GM18517 (cell line): ENCODE data around the gene PPARD.
"Not testable (repeated sequence)": the region's sequence is repeated elsewhere in the genome, so short reads cannot be mapped to it uniquely, and the experiment has no call there.

ENCODE experiments used
- ATAC-seq: cut with Tn5 transposase; IDR thresholded peaks from one replicate; pipeline ENCODE4 v1.9.1; 2021; ENCODE audit warnings: mild to moderate bottlenecking, moderate library complexity; ENCODE audit not compliant: unreplicated experiment

Gene PPARD

DNA sequence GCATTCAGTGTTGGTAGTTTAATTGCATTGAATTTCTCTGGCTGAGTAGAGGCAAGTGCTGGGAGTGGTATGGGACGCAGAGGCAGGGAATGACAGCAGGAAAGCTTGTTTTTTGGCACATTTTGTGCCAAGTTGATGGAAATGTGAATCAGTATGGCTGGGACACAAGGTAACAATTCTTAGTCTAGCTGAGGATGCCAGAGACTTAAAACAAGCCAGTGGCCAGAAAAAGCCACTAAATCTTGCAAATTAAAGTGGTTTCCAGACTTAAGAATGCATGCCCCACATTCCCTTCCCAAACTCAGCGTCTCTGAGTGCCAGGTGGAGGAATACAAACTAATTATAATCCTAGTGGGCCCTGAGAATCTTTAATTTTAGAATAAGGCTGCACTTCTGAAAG is 35.9 kb downstream of the PPARD start:
- ATAC-seq = no peak

DNA sequence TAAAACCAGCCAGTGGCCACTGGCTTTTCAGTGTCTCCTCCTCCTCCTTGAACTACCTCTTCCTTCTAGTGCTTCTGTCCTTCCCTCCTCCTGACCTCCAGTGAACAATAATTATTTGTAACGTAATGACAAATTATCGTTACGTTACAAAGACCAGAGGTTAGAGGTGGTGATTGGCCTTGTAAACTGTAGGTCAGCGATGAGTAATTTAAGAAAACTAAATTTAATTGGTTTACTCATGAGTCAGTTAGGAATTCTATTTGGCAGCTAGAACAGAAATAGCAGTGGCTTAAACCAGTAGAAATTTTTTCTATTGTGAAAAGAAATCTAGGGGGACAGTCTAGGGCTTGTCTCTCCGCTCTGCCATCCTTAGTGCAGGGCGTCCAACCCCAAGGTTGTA is 38.8 kb downstream of the PPARD start:
- no peak for ATAC-seq

DNA sequence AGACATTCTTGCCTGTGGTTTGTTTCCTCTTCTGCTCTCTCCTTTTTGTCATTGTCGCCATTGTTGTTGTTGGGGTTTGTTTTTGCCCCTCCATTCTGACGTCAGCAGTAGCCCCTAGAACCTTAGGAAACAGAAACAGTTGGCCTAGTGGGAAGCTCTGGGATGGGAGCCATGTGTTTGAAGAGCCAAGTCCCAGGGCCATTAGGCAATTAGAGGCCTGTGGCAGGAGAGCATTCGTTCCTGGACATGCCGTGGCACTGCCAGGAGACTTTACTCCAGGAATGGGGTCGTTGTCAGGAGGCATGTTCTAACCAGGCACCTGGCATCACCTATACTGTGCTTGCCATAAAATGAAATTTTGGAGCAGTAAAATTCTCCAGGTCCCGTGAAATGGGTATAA is 39.7 kb downstream of the PPARD start:
- ATAC-seq = no peak

DNA sequence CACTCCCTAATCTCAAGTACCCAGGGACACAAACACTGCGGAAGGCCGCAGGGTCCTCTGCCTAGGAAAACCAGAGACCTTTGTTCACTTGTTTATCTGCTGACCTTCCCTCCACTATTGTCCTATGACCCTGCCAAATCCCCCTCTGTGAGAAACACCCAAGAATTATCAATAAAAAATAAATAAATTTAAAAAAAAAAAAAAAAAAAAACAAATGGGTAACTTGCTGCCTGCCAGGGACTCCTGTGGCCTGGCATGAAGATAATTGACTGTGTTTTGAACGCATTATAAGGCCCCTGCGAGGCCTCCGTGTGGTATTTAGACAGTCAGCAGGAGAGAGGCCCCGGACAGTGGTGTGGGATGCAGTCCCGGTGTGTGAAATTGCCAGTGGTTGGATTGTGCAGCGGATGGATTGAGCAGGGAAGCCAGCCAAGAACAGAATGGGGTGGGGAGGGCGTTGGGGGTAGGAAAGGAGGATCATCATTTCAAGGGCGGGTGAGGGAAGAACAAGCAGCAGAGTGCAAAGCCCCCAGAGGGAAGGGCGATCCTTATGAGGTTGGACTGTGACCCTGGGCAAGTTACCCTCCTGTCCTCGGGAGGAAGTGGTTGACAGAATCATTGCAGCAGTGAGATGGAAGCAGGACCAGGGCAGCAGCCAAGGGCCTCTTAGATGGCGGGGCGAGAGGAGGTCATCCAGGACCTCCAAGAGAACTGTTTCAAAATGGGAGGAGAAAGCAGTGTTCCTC is 43.3 kb downstream of the PPARD start:
- no peak for ATAC-seq

DNA sequence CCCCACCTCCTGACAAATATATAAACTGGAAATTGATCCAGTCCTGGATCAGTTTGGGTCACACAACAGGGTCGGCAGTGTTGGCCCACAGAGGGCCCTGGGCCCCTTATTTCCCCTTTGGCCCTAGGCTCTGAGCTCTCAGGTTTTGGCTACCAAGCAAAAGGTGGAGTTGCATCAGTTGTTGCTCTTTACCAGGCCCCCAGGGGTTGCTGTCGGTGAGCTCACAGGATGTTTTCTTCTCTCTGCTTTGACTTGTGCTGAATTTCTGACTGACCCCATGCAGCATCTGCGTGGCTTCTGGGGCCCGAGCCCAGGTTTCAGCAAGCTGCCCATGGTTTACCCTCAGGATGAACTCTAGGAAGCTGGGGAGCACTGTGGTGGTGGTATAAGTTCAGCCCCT is 44.6 kb downstream of the PPARD start:
- ATAC-seq = no peak

DNA sequence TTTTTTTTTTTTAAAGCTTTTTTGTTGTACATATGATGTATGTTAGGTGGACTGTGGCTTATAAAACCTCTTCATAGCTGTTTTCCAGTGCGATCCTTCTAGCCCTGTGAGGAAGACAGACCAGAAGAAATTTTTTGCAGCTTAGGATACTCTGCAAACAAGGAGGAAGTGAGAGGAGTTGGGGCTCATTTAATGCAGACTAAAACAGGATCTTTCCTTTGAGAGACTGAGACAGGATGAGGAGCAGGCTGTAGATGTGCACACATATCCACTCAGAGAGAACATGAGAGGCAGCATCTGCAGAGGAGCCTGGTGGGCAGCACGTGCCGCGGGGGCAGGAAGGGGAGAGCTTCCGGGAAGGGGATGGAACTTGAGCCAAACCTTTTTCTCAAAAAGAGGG is 45.7 kb downstream of the PPARD start:
- no peak for ATAC-seq

DNA sequence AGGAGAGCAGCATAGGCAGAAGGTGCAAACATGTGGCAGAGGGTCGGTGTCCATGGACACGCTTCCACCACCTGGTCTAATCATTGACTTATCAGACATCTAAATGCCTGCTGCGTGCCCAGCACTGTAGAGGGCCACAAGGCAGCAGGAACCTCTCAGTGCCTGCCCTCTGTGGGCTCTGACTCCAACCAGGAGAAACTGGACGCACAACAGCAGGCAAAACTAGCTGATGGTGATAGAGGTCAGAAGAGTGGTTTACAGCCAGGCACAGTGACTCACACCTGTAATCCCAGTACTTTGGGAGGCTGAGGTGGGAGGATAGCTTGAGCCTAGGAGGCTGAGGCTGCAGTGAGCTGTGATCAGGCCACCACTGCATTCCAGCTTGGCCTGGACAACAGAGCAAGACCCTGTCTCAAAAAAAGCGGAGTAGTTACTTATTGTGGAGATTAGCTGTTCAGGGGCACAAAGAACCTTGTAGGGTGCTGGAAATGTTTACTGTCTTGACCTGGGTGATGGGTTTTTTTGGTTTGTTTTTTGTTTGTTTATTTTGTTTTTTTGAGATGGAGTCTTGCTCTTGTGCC is 46.5 kb downstream of the PPARD start:
- ATAC-seq = no peak

DNA sequence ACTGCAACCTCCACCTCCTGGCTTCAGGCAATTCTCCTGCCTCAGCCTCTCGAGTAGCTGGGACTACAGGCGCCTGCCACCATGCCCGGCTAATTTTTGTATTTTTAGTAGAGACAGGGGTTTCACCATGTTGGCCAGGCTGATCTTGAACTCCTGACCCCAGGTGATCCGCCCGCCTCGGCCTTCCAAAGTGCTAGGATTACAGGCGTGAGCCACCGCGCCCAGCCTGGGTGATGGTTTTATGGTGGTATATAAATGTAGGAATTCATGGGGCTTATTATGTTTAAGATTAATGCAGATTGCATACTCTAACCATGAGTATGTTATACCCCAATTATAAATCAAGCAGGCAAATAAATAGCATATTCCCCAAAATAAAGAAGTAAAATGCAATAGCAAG is 47.0 kb downstream of the PPARD start:
- not testable (repeated sequence) for ATAC-seq

DNA sequence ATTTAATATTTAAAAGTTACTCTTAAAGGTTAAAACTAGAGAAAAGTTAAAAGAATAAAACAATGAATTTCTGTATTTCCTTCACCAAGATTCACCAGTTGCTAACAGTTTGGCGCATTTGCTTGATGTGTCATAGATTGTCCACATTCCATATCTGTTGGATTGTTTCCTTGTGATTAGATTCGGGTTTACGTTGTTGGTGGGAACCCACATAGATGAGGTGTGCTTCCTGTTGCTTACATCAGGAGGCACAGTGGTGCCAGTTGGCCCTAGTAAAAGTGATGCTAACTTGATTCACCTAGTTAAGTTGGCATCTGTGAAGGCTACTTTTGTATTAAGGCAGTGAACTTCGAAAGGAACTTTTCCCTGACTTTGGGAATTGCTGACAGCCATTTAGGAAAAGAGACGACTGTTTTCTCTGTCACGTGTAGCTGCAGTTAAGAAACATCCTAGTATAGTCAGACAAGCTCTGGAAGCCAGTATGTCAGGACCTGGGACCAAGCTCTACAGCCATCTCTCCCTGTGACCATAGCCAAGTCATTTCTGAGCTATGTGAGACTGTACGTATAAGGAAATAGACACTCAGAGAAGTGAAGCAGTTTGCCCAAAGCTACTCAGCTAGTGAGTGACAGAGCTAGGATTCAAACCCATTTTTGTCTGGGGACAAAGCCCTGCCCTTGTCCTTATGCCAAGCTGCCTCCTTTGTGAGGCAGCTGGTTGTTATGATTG is 49.0 kb downstream of the PPARD start:
- ATAC-seq = no peak

DNA sequence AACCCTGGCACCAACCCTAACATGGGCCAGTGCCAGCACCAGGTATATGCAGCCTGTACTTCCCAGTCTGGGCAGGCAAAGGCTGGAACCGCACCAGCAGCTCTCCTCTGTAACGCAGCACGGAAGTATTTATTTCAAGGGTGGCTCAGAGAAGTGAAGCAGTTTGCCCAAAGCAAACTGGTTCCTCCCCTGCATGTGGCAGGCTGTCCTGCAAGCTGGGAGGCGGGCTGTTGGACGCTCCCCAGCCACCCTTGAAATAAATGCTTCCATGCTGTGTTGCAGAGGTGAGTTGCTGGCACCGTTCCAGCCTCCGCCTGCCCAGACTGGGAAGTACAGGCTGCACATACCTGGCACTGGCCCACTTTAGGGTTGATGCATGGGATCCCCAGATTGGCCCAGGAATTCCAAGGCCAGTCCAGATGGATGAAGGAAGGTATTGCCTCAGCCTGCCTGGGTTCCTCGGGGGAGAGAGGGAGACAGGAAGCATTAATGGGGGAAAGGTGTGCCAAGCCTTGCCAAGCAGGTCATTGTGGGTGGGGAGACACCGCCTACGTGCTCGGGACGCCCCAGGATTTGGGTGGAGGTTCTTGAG is 49.8 kb downstream of the PPARD start:
- no peak for ATAC-seq

DNA sequence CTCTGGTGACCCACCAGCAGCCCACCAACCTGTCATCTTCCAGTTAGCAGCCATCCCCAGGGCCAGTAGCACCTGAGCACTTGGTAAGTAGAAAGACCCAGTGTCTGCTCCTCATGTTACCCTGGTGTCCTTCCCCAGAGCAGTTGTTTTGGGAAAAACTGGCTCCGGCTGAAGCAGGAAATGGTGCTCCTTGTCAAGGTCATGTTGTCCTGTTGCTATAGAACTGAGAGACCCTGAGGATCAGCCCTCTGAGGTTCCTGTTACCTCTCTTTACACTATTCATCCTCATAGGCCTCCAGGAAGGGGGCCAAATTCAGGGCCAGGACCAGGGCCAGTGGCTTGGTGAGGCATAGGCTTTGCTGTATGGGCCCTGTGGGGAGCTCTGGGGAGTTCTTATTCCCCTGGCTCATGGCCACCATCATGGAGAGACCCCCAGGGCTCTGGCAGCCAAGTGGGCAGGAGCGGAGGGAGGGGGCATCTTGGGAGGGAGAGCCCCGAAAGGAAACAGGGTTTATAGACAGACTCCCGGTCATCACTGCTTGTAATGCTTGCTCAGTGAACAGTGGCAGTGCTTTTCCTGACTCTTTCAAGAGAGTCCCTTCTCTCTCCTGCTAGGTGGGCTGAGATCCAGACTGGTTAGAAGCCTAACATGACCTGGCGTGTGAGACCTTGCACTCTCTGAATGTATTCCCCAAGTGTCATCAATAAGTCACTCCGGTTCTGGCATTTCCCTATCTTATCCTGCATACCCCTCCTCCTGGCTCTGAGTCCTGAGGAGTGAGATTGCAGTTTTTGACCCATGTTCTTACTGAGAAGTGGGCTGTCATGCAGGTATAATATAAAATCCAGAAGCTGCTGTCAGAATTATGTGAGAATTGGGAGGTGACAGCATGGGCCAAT is 50.7 kb downstream of the PPARD start:
- ATAC-seq = no peak

DNA sequence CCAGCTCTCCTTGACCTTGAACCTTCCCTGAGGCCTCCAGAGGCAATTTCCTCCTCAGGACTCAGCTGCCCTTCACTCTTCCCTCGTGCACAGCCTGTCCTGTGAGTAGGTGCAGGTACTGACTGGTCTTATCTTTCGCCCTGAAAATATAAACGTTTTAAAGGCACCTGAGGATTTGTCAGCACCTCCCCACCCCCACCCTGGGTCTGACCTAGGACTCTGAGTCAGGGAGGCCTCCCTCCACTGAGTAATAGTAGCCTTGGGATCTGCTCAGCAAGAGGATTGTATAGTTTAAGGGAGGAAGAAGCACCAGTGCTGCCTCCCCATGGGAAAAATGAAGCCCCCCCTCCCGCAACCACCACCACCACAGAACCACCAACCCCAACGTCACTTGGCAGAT is 54.6 kb downstream of the PPARD start:
- ATAC-seq = no peak

DNA sequence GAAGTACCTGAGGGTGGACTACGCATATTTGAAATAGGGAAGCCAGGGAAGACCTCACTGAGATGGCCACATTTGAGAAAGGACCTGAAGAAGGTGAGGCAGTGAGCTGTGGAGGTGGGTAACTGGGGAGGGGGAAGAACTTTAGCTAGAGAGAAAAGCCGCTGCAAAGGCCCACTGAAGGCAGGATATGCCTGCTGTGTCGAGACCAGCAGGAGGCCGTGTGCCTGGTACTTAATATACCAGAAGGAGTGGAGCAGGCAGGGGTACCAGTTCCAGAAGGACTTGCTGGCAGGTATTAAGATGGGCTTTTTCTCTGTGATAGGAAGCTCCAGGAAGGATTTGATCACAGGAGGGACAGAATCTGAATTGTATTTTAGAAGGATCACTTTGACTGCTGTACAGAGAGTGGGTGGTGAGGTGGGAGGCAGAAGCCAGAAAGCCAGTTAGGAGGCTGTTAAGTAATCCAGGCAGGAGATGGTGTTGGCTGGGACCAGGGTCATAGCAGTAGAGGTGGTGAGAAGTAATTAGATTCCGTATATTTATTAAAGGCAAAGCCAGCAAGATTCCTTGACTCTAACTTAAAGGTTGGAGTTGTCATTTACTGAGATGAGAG is 55.6 kb downstream of the PPARD start:
- ATAC-seq = no peak

DNA sequence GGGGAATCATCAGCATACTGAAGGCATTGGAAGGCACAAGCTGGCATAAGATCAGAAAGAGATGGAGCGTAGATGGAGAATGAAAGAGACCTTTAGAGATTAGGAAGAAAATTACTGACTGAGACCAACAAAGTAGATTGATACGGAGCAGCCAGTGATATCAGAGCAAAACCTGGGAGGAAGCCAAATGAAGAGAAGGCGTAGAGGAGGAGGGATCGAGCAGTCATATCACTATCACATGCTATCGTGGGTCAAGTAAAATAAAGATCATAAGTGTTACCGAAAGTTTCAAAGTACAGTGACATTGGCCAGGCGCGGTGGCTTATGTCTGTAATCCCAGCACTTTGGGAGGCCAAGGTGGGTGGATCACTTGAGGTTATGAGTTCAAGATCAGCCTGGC is 56.2 kb downstream of the PPARD start:
- ATAC-seq = no peak

DNA sequence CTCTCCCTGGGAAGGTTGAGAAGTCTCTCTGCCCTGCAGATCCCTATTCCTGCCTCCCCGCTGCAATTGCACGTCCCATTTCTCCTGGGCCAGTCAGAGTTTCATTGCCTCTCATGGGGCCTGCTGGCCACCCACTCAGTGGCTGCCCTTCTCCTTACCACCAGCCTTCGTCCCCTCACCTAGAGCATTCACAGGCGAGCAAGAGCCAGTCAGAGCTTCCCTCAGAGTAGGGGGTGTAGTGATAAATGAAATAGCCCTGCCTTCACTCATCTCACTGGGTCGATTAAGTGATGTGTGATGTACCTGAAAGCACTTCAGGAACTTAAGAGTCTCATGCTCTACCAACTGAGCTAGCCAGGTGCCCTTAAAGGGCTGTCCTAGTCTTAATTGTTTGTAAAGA is 57.8 kb downstream of the PPARD start:
- no peak for ATAC-seq

DNA sequence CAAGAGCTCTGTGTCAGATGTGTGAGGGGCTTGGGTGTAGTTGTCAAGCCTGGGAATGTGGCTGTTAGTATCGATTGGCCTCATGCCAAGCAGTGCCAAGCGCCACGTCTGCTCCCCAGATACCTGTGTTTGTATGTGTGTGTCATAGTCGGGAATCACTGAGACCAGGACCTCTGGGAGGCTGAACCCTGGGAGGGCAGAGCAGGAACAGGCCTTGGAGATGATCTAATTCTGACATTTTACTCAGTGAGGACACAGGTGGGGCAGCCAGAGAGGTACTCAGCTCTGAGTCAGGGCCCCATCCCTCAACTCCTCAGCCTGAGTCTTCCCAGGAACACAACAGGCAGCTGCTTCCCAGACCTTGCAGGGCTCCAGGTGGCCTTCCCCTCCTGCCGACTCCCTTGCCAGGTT is 58.5 kb downstream of the PPARD start:
- ATAC-seq = no peak

DNA sequence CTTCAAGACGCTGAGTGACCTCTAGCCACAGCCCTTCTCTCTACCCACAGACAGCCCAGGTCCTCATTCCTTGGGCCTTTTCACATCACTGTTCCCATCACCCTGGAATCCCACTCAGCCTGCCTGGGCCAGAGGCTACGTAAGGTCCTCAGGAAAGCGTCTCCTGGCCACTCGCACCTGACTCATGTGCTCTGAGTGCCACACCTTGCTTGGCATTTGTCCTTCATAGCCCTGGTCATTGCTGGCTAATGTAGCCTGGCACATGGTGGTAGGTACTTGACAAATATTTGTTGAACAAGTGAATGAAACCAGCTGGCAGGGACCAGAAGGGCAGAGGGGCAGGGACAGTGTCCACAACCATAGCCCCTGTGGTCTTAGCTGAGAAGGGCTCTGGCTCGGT is 59.2 kb downstream of the PPARD start:
- no peak for ATAC-seq

DNA sequence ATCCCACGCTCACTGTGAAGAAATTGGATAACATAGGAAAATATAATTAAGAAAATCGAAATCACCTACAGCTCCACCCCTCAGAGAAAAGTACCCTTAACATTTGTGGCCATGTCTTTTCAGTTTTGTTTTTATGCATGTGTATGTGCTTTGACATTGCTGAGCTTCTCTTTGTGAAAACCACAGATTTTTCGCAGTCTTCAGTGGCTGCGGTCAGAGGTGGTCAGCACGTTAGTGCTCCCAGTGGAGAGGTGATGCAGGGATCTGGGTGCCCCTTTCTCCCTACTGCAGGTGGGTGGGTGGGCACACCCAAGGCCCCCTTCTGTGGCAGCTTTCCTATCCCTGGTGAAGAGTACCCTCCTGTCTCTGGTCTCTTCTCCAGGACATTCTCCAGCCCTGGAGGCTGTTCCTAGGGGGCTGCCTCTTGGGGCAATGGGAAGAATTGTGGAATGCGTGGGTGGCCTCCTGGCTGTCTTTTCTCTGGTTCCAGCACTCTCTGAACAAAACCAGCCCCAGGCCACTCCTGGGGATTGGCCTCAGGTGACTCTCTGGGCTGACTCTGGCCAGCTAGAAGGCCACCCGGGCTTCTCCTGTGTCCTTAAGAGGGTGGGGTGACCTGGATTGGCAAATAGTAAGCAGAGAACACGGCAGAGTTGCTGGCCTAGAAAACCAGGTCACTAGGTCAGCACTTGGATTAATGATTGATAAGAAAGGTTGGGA is 59.9 kb downstream of the PPARD start:
- no peak for ATAC-seq

DNA sequence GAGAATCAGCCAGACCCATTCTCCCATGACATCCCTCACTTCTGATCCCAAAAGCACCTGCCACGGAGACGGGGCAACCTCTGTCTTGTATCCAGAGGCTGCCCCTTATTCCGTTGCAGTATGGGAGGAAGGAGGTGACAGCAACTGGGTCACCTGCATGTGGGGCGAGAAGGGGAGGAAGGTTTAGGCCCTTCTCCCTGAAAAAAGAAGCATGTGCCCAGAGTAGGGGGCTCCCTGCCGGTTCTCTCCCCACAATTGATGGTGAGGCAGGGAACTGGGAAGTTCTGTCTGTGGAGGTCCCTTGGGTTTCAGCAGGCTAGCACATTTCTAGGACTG is 60.5 kb downstream of the PPARD start:
- no peak for ATAC-seq
